Stimulated activated CD8-positive, alpha-beta memory T cell treated with anti-CD3 and anti-CD28 coated beads, Interleukin-7, amount 100 ng/mL, for 1 hour (primary cell): ENCODE measurements around the gene MASP2.
"Not testable (repeated sequence)": the region's sequence is repeated elsewhere in the genome, so short reads cannot be mapped to it uniquely, and the experiment has no call there.

ENCODE experiments used
- DNase-seq, 2 donors: peaks; one replicate each; pipeline ENCODE4 v3.0.0-alpha.2; 2020; ENCODE audit warnings: low read depth in 2 of 2

Gene MASP2

GRCh38 chr1:11039351-11040104 lies 7.5 kb downstream of the MASP2 start:
- DNase-seq, result no peak

- peak; percentile 74 to 86 for DNase-seq
Observed at GRCh38 chr1:11037740-11038182, 9.3 kb downstream of the MASP2 start.

DNA sequence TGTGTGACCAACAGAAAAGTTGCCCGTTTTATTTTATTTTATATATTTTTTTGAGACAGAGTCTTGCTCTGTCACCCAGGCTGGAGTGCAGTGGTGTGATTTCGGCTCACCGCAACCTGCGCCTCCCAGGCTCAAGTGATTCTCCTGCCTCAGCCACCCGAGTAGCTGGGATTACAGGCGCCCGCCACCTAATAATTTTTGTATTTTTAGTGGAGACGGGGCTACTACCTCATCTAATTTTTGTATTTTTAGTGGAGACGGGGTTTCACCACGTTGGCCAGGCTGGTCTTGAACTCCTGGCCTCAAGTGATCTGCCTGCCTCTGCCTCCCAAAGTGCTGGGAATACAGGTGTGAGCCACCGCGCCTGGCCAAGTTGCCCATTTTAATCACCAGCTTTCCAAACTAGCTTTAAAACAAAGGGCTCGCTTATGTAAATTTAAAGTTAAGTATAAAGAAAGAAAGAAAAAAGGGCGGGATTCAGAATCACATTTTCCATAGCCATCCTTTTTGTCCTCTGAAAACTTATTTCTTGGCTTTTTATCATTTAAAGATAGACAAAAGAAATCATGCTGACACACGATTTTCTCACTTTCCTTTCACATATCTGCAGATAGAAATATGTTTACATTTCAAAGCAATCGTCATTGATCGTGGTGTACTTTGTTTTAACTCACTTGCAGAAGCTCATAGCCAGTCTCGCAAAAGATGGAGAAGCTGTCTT lies 9.9 kb downstream of the MASP2 start:
- not testable (repeated sequence) for DNase-seq

DNA sequence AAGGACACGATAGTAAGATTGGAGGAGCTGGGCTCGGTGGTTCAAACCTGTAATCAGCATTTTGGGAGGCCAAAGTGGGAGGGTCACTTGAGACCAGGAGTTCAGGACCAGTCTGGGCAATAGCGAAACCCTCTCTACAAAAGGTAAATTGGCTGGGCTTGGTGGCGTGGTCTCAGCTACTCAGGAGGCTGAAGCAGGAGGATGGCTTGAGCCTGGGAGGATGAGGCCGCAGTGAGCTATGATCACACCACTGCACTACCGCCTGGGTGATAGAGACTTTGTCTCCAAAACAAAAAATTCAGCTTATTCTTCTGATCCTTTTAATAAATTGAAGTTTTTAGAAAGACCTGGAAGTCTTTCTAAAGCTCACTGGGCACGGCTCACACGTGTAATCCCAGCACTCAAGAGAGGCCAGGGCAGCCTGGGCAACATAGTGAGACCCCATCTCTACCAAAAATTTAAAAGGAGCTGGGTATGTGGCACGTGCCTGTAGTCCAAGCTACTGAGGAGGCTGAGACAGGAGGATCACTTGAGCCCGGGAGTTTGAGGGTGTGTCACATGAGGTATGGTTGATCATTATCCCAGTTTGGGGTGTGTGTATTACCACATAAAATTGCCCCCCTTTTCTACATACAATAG lies 15.3 kb downstream of the MASP2 start:
- no peak for DNase-seq

DNA sequence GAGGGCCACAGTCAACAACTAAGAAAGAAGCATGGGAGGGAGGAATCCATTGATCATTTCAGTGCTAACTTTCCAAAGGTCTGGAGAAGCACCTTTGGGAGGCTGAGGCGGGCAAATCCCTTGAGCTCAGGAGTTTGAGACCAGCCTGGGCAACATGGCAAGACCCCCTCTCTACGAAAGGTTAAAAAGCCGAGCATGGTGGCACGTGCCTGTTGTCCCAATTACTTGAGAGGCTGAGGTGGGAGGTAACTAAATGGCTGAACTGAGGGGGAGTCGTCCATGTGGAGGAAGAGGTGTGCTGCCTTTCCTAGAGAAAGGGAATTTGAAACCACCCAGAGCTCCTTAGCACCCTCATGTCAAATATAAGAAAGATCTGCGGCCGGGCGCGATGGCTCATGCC lies 16.2 kb downstream of the MASP2 start:
- DNase-seq, result no peak

DNA sequence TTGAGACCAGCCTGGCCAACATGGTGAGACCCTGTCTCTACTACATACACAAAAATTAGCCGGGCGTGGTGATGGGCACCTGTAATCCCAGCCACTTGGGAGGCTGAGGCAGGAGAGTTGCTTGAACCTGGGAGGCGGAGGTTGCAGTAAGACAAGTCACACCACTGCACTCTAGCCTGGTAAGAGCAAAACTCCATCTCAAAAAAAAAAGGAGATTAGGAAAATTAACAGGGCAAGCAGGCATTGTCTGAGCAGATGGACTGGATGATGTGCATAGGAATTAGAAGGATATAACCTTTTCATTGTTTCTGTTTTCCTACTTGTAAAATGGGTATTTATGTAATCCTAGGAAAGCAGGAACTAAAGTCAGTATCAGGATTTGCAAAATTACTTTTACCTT lies 19.0 kb downstream of the MASP2 start:
- no peak for DNase-seq

DNA sequence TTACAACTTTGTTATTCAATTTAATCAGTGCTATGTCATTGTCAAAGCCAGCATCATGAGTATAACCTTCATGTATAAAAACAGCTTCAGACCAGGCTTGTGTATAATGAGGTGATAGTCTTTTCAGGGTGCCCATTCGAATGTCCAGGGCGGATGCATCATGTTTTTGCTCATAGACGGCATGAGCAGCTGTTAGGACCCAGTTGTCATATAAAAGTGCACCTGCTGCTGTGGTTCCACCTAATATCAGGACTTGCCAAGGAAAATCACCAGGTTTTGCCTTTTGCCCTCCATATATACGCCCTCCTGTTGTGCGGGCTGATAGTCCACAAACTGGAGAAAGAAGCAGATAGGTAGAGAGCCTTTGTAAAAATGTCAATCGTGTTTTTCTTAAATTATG lies 19.7 kb downstream of the MASP2 start:
- DNase-seq, result no peak

- no peak for DNase-seq
Observed at GRCh38 chr1:11026903-11027302, 20.1 kb downstream of the MASP2 start.

GRCh38 chr1:11026052-11026451 lies 21.0 kb downstream of the MASP2 start:
- no peak for DNase-seq

DNA sequence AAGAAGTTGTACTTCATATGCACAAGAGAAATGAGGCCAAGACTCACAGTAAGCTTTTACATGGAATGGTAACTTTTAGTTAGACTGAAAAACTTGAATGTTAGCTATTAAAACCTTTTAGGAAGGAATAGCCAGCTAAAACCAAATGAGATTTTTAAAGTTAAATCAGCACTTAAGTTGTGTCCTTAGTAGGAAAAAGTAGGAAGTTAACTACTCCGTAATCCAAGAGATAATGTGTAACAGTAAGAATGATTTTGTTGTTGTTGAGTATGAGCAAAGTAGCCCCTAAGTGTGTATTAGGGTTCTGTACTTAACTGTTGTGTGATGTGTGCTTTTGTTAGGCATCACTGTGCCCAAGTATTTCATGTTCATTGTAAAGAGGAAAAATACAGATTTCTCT lies 21.4 kb downstream of the MASP2 start:
- DNase-seq, result no peak

DNA sequence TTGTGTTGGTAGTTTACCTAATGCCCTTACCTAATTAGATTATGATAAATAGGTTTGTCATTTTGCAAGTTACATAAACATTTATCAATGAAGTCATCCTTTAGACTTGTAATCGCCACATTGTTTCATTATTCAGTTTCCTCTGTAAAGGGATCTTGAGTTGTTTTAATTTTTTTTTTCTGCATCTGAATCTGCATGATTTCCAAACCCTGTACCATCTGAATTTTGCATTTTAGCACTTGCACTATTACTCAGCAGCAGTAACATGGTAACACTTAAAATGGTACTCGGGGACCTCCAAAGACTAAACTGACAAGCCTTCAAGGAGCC lies 22.2 kb downstream of the MASP2 start:
- no peak for DNase-seq

- no peak for DNase-seq
Observed at GRCh38 chr1:11024154-11024873, 22.7 kb downstream of the MASP2 start.

GRCh38 chr1:11023201-11023600 lies 23.8 kb downstream of the MASP2 start:
- no peak for DNase-seq

DNA sequence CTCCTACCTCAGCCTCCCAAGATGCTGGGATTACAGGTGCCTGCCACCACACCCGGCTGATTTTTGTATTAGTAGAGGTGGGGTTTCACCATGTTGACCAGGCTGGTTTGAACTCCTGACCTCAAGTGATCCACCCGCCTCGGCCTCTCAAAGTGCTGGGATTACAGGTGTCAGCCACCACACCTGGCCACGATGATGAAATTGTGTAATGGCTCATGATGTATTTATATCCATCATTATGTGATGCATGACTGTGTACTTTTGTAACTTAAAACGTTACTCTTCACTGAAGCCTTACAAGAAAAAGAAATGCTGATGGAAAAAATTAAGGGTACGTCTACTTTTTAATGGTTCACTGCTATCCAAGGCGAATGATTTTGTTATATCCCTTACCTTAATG lies 27.1 kb downstream of the MASP2 start:
- no peak for DNase-seq

GRCh38 chr1:11019358-11019757 lies 27.7 kb downstream of the MASP2 start:
- DNase-seq, result not testable (repeated sequence)

DNA sequence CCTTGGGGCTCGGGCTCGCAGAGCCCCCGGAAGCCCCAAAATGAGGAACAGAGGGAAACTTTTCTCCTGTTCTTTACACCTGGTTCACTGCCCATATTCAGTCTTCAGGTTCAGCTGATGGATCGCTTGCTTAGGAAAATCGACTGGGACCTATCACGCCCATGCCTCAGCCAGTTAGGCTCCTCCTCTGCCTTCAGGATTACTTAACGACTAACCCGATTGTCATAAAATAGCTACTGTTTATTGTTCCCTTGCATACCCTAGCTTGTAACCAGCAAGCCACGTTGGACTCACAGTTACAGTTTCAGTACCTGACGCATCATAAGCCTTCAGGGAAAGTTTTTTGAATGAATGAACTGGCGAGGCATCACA lies 33.9 kb downstream of the MASP2 start:
- DNase-seq, result no peak

GRCh38 chr1:11012260-11013159 lies 34.5 kb downstream of the MASP2 start, which contains the start of gene TARDBP:
Gene TARDBP, plus strand, starts transcription at chr1:11012654. Its CDS starts 1,074 bp downstream, at chr1:11013728.
- DNase-seq, result peak; percentile 76 to 77

DNA sequence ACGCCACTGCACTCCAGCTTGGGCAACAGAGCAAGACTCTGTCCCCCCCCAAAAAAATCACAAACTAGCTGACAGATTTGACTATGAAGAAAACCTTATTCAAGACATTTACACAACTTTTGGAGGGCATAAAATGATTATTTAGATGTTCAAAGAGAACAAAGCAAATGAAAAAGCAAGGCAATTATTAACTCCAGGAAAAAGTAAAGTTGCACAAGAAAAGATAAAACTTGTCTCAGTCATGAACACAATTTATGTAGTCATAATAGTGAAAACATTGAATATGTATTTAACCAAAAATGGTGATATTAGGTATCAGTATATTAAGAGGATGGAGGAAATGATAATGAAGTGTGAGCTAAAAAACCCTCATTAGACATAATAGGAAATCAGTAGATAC lies 46.5 kb downstream of the MASP2 start:
- DNase-seq, result no peak

- DNase-seq, result no peak
Observed at GRCh38 chr1:10996100-10996499, 50.9 kb downstream of the MASP2 start.

DNA sequence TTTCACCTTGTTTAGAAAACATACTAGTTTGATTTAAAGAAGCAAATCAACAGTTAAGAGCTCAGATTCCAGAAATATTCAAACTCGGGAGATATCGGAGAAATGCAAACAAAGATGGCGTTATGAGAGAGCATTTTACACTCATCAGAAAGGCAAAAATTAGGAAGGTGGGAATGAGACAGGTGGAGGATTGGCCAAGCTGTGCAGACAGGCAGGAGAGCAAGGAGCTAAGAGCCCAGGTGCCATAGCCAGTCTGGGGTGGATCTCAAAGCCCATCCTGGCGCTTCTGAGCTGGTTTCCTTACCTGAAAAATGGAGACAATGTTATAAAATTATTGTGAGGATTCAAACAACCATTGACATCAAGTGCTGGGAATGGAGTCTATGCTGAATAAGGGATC lies 54.2 kb downstream of the MASP2 start:
- no peak for DNase-seq

DNA sequence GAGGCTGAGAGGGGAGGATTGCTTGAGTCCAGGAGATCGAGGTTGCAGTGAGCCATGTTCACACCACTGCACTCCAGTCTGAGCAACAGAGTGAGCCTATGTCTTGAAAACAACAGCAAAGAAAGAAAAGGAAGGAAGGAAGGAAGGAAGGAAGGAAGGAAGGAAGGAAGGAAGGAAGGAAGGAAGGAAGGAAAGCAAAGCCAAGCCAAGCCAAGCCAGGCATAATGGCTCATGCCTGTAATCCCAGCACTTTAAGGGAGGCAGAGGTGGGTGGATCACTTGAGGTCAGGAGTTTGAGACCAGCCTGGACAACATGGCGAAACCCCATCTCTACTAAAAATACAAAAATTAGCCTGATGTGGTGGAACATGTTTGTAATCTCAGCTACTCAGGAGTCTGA lies 55.0 kb downstream of the MASP2 start:
- DNase-seq, result not testable (repeated sequence)
